Smooth muscle cell (in vitro differentiated cells): Measurements from ENCODE around the gene CDK6. TPM values are rescaled to one million over a fixed set of nuclear protein-coding genes. Genes with fewer than 3 reads are reported as not detected.
A peak's percentile ranks its signal among the peaks of the same experiment; 100 is the strongest.

Experiments used
- DNase-seq: peaks from one replicate; lab custom pipeline; 2025; ENCODE audit not compliant: unreplicated experiment; lab: John Stamatoyannopoulos, UW
- H2AFZ ChIP-seq: fragments of 200-600 bp; sonication (generic); 2 replicates; pipeline ENCODE4 v1.6.0; 2016; ENCODE audit warnings: antibody characterized with exemption, low read depth, mild to moderate bottlenecking
- H3F3A ChIP-seq: fragments of 200-600 bp; sonication (generic); 2 replicates; pipeline ENCODE4 v1.6.0; 2017; ENCODE audit warnings: antibody characterized with exemption, low read depth
- H3K27ac ChIP-seq: fragments of 200-600 bp; sonication (generic); 2 replicates; pipeline ENCODE4 v1.5.1; 2016; ENCODE audit warnings: low read depth, mild to moderate bottlenecking
- H3K27me3 ChIP-seq: fragments of 200-600 bp; sonication (generic); 2 replicates; pipeline ENCODE4 v1.6.1; 2016; ENCODE audit warnings: low read depth, mild to moderate bottlenecking
- H3K36me3 ChIP-seq: fragments of 200-600 bp; sonication (generic); 2 replicates; pipeline ENCODE4 v1.5.1; 2016; ENCODE audit warnings: low read depth
- H3K4me1 ChIP-seq: fragments of 200-600 bp; sonication (generic); 2 replicates; pipeline ENCODE4 v1.5.1; 2016; ENCODE audit warnings: low read depth
- H3K4me2 ChIP-seq: fragments of 200-600 bp; sonication (generic); 2 replicates; pipeline ENCODE4 v1.6.0; 2016; ENCODE audit warnings: mild to moderate bottlenecking
- H3K4me3 ChIP-seq: fragments of 200-600 bp; sonication (generic); 2 replicates; pipeline ENCODE4 v1.5.1; 2016; ENCODE audit warnings: mild to moderate bottlenecking
- H3K79me2 ChIP-seq: fragments of 200-600 bp; sonication (generic); 2 replicates; pipeline ENCODE4 v1.6.0; 2016; ENCODE audit warnings: low read depth, mild to moderate bottlenecking
- H3K9ac ChIP-seq: fragments of 200-600 bp; sonication (generic); 2 replicates; pipeline ENCODE4 v1.6.0; 2016; ENCODE audit warnings: low read depth
- H3K9me3 ChIP-seq: fragments of 200-600 bp; sonication (generic); replicated peaks from 2 replicates; pipeline ENCODE4 v1.5.1; 2016; ENCODE audit warnings: low read depth
- H4K20me1 ChIP-seq: fragments of 200-600 bp; sonication (generic); 2 replicates; pipeline ENCODE4 v1.6.0; 2016; ENCODE audit warnings: low read depth
- CTCF ChIP-seq: fragments of 200-600 bp; sonication (generic); IDR thresholded peaks from 2 replicates; pipeline ENCODE4 v1.5.1; 2017; ENCODE audit warnings: borderline replicate concordance, mild to moderate bottlenecking, antibody characterized with exemption; ENCODE audit not compliant: insufficient read depth, poor library complexity, severe bottlenecking
- WGBS: methylation state at CpG from one replicate; pipeline ENCODE4 v1.1.7; 2016; ENCODE audit warnings: low lambda C conversion rate; 5-methylcytosine and 5-hydroxymethylcytosine counted together
- polyA plus RNA-seq: library from polyadenylated mRNA; unstranded; fragments of >200 nt; fragmentation: Nextera tagmentation; extraction: Ambion mirVana; gene quantifications from 2 replicates; pipeline ENCODE4 v1.2.1, GENCODE V29; 2016
- total RNA-seq: library from RNA; depleted of rRNA; stranded (reverse); fragments of >200 nt; gene quantifications from 2 replicates; pipeline ENCODE4 v1.2.3, GENCODE V29; 2014

The CDK6 gene
- total and polyA plus RNA-seq, 2 experiments from 2014 or later = 34.2 to 99.2 TPM

- H4K20me1 ChIP-seq = no peaks in the 10 kb centered on the region
- no peak overlapping the region for H3K9ac ChIP-seq
- no peak overlapping the region for H3K4me3 ChIP-seq
- H3K9me3 ChIP-seq = no peaks in the 10 kb centered on the region
- DNase-seq = no peak
- peak overlapping the region; percentile 62 for H3K4me2 ChIP-seq
- H2AFZ ChIP-seq = peak overlapping the region; percentile 83
- no peaks in the 10 kb centered on the region for H3K36me3 ChIP-seq
- no peaks in the 10 kb centered on the region for H3K4me1 ChIP-seq
- no peak overlapping the region for H3K27ac ChIP-seq
- no peaks in the 10 kb centered on the region for H3K27me3 ChIP-seq
- H3K79me2 ChIP-seq = no peaks in the 10 kb centered on the region
- WGBS = 35% methylated on average over 4 of the region's 4 CpGs
- H3F3A ChIP-seq = no peaks in the 10 kb centered on the region
- no peak for TF ChIP-seq CTCF
Observed at GRCh38 chr7:92849322-92849721, 12.9 kb upstream of the CDK6 start.

GRCh38 chr7:92848851-92849250, 12.5 kb upstream of the CDK6 start:
- no peaks in the 10 kb centered on the region for H3K36me3 ChIP-seq
- no peaks in the 10 kb centered on the region for H3K4me1 ChIP-seq
- no peaks in the 10 kb centered on the region for H3K9me3 ChIP-seq
- H3K27me3 ChIP-seq = no peaks in the 10 kb centered on the region
- no peaks in the 10 kb centered on the region for H3F3A ChIP-seq
- peak overlapping the region; percentile 83 for H2AFZ ChIP-seq
- no peaks in the 10 kb centered on the region for H3K79me2 ChIP-seq
- no peak overlapping the region for H3K27ac ChIP-seq
- 78% methylated on average over 3 of the region's 3 CpGs for WGBS
- no peak for DNase-seq
- no peak overlapping the region for H3K4me3 ChIP-seq
- TF ChIP-seq CTCF = no peak
- no peak overlapping the region for H3K9ac ChIP-seq
- no peaks in the 10 kb centered on the region for H4K20me1 ChIP-seq
- peak overlapping the region; percentile 62 for H3K4me2 ChIP-seq

GRCh38 chr7:92848441-92848840, 12.1 kb upstream of the CDK6 start:
- no peaks in the 10 kb centered on the region for H3K36me3 ChIP-seq
- no peaks in the 10 kb centered on the region for H4K20me1 ChIP-seq
- no peaks in the 10 kb centered on the region for H3K9me3 ChIP-seq
- H3K4me2 ChIP-seq = no peak overlapping the region
- H3K4me1 ChIP-seq = no peaks in the 10 kb centered on the region
- no peak for DNase-seq
- no peak overlapping the region for H3K27ac ChIP-seq
- no peaks in the 10 kb centered on the region for H3F3A ChIP-seq
- no peak for TF ChIP-seq CTCF
- no peaks in the 10 kb centered on the region for H3K79me2 ChIP-seq
- no peak overlapping the region for H3K9ac ChIP-seq
- H3K27me3 ChIP-seq = no peaks in the 10 kb centered on the region
- H3K4me3 ChIP-seq = no peak overlapping the region
- no peak overlapping the region for H2AFZ ChIP-seq
- WGBS = 58% methylated on average over 2 of the region's 2 CpGs

GRCh38 chr7:92847305-92847704, 10.9 kb upstream of the CDK6 start:
- 100% methylated on average over 2 of the region's 2 CpGs for WGBS

More at GRCh38 chr7:92847305-92847704, 10.9 kb upstream of the CDK6 start:
- no peaks in the 10 kb centered on the region for H3F3A ChIP-seq
- H3K79me2 ChIP-seq = no peaks in the 10 kb centered on the region
- no peaks in the 10 kb centered on the region for H3K27me3 ChIP-seq
- no peak overlapping the region for H3K4me3 ChIP-seq
- no peaks in the 10 kb centered on the region for H3K4me1 ChIP-seq
- no peak overlapping the region for H3K27ac ChIP-seq
- H3K36me3 ChIP-seq = no peaks in the 10 kb centered on the region
- no peak for TF ChIP-seq CTCF
- H4K20me1 ChIP-seq = no peaks in the 10 kb centered on the region
- no peaks in the 10 kb centered on the region for H3K9me3 ChIP-seq
- no peak overlapping the region for H3K4me2 ChIP-seq
- no peak overlapping the region for H2AFZ ChIP-seq
- DNase-seq = no peak
- no peak overlapping the region for H3K9ac ChIP-seq
